ENCODE measurements around the gene FAF1. TPM values are rescaled to one million over a fixed set of nuclear protein-coding genes. Genes with fewer than 3 reads are reported as not detected.
"Not testable (repeated sequence)": the region's sequence is repeated elsewhere in the genome, so short reads cannot be mapped to it uniquely, and the experiment has no call there.

FAF1 gene
- total RNA-seq, 6 experiments from 2014 or later, result 24.1 to 32.4 (median 31.6) TPM

- Histone ChIP-seq H3K4me3 (no peak overlapping the region), H3K9me3 (no peaks in the 10 kb centered on the region), H3K4me1 (no peaks in the 10 kb centered on the region), H3K36me3 (no peaks in the 10 kb centered on the region), H3K27ac (no peak overlapping the region), H3K27me3 (no peaks in the 10 kb centered on the region)
- no peak for DNase-seq
- ATAC-seq, result no peak
- WGBS (ENCODE audit: insufficient coverage, low coverage, low lambda C conversion rate, missing lambda C conversion rate), result 100% methylated on average over 1 of the region's 1 CpG
- TF ChIP-seq CTCF (IDR thresholded peaks at IDR 0.05) (no peak), POLR2A (IDR thresholded peaks at IDR 0.05) (no peak)
- intact Hi-C loops (cut with DNase I), result no loop called here
These were observed 40.1 kb upstream of the FAF1 start for GRCh38 chr1:51000160-51000559.

- 46% methylated on average over 1 of the region's 1 CpG for WGBS (ENCODE audit: insufficient coverage, low coverage, low lambda C conversion rate, missing lambda C conversion rate)
- H3K27me3 ChIP-seq; intact Hi-C loops (cut with DNase I); H3K36me3 ChIP-seq; H3K4me3 ChIP-seq; H3K4me1 ChIP-seq; DNase-seq; H3K9me3 ChIP-seq; H3K27ac ChIP-seq; ATAC-seq: not testable (repeated sequence)
These were observed 39.3 kb upstream of the FAF1 start for GRCh38 chr1:50999375-50999774.

- intact Hi-C loops (cut with DNase I), result no loop called here
- no peaks in the 10 kb centered on the region for H3K27me3 ChIP-seq
- ATAC-seq, result no peak
- H3K9me3 ChIP-seq, result no peaks in the 10 kb centered on the region
- DNase-seq, result no peak
- 76% methylated on average over 3 of the region's 3 CpGs for WGBS (ENCODE audit: insufficient coverage, low coverage, low lambda C conversion rate, missing lambda C conversion rate)
- TF ChIP-seq CTCF (IDR thresholded peaks at IDR 0.05), result no peak
- H3K4me1 ChIP-seq, result no peaks in the 10 kb centered on the region
- no peak overlapping the region for H3K4me3 ChIP-seq
- H3K36me3 ChIP-seq, result no peaks in the 10 kb centered on the region
- H3K27ac ChIP-seq, result no peak overlapping the region
These were observed 36.0 kb upstream of the FAF1 start for GRCh38 chr1:50996083-50996482.

- ATAC-seq (no peak), DNase-seq (no peak)
- Histone ChIP-seq H3K27me3 (no peaks in the 10 kb centered on the region), H3K4me3 (no peak overlapping the region), H3K9me3 (no peaks in the 10 kb centered on the region), H3K36me3 (no peaks in the 10 kb centered on the region), H3K4me1 (no peaks in the 10 kb centered on the region), H3K27ac (no peak overlapping the region)
- WGBS (ENCODE audit: insufficient coverage, low coverage, low lambda C conversion rate, missing lambda C conversion rate), result 67% methylated on average over 1 of the region's 1 CpG
- intact Hi-C loops (cut with DNase I), result no loop called here
- TF ChIP-seq POLR2A (IDR thresholded peaks at IDR 0.05) (no peak), CTCF (IDR thresholded peaks at IDR 0.05) (no peak)
These were observed 35.6 kb upstream of the FAF1 start for GRCh38 chr1:50995651-50996050.

GRCh38 chr1:50994997-50995396, 34.9 kb upstream of the FAF1 start:
- H3K36me3 ChIP-seq, result no peaks in the 10 kb centered on the region
- H3K4me3 ChIP-seq, result no peak overlapping the region
- no peaks in the 10 kb centered on the region for H3K9me3 ChIP-seq
- ATAC-seq, result no peak
- WGBS (ENCODE audit: insufficient coverage, low coverage, low lambda C conversion rate, missing lambda C conversion rate), result 92% methylated on average over 4 of the region's 4 CpGs
- H3K27me3 ChIP-seq, result no peaks in the 10 kb centered on the region
- no peak for DNase-seq
- intact Hi-C loops (cut with DNase I), result no loop called here
- no peak overlapping the region for H3K27ac ChIP-seq
- TF ChIP-seq CTCF (IDR thresholded peaks at IDR 0.05), result no peak
- no peak for TF ChIP-seq POLR2A (IDR thresholded peaks at IDR 0.05)
- H3K4me1 ChIP-seq, result no peaks in the 10 kb centered on the region

Measured in right lobe of liver (tissue), 6 donors.